Liver (tissue), 3 donors: ENCODE measurements around the gene ZNF527.

Experiments
- RAD21 ChIP-seq, 2 donors: IDR thresholded peaks; 2 replicates each; pipeline ENCODE4 v1.6.1; 2016; ENCODE audit warnings: antibody characterized with exemption in 2 of 2, mild to moderate bottlenecking in 2 of 2
- TF ChIP-seq, protein P1 (sequence below): fragments of 150-350 bp; IDR thresholded peaks from 2 replicates; pipeline ENCODE4 v1.5.1; 2017; ENCODE audit warnings: improper control_type of control experiment, low read depth, low read length; ENCODE audit not compliant: missing input control
- donor health status: healthy.
- donor health status: healthy.

DNA sequence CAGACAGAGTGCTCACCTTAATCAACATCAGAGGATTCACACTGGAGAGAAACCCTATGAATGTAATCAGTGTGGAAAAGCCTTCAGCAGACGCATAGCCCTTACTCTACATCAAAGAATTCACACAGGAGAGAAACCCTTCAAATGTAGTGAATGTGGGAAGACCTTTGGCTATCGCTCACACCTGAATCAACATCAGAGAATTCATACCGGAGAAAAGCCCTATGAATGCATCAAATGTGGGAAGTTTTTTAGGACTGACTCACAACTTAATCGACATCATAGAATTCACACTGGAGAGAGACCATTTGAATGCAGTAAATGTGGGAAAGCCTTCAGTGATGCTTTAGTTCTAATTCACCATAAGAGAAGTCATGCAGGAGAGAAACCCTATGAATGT, 18.3 kb downstream of the ZNF527 start:
- TF ChIP-seq, protein P1, sequence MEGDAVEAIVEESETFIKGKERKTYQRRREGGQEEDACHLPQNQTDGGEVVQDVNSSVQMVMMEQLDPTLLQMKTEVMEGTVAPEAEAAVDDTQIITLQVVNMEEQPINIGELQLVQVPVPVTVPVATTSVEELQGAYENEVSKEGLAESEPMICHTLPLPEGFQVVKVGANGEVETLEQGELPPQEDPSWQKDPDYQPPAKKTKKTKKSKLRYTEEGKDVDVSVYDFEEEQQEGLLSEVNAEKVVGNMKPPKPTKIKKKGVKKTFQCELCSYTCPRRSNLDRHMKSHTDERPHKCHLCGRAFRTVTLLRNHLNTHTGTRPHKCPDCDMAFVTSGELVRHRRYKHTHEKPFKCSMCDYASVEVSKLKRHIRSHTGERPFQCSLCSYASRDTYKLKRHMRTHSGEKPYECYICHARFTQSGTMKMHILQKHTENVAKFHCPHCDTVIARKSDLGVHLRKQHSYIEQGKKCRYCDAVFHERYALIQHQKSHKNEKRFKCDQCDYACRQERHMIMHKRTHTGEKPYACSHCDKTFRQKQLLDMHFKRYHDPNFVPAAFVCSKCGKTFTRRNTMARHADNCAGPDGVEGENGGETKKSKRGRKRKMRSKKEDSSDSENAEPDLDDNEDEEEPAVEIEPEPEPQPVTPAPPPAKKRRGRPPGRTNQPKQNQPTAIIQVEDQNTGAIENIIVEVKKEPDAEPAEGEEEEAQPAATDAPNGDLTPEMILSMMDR, result no peak
- TF ChIP-seq RAD21 (IDR thresholded peaks at IDR 0.05), result no peak
